ENCODE results near the gene POLRMT. TPM values are rescaled to one million over a fixed set of nuclear protein-coding genes. Genes with fewer than 3 reads are reported as not detected.
"Not testable (repeated sequence)": the region's sequence is repeated elsewhere in the genome, so short reads cannot be mapped to it uniquely, and the experiment has no call there.

The POLRMT gene
- total RNA-seq, 1 donor = 22.0 TPM

GRCh38 chr19:608155-609003 is 25.0 kb downstream of the POLRMT start:
- no peak overlapping the region for H3K4me3 ChIP-seq (ENCODE audit: low read depth, low read length)
- no peak for DNase-seq (ENCODE audit: low read depth)
- no peak for TF ChIP-seq CTCF (IDR thresholded peaks at IDR 0.05; ENCODE audit: insufficient read depth, low read length)

GRCh38 chr19:607301-608154 is 25.8 kb downstream of the POLRMT start:
- no peak for TF ChIP-seq CTCF (IDR thresholded peaks at IDR 0.05; ENCODE audit: insufficient read depth, low read length)
- no peak for DNase-seq (ENCODE audit: low read depth)
- H3K4me3 ChIP-seq (ENCODE audit: low read depth, low read length) = no peak overlapping the region

GRCh38 chr19:605061-605971 is 28.0 kb downstream of the POLRMT start:
- not testable (repeated sequence) for DNase-seq (ENCODE audit: low read depth); H3K4me3 ChIP-seq (ENCODE audit: low read depth, low read length)

- no peak for TF ChIP-seq CTCF (IDR thresholded peaks at IDR 0.05; ENCODE audit: insufficient read depth, low read length)
- no peak overlapping the region for H3K4me3 ChIP-seq (ENCODE audit: low read depth, low read length)
- DNase-seq (ENCODE audit: low read depth) = no peak
These were observed 29.0 kb downstream of the POLRMT start for GRCh38 chr19:604355-604754.

GRCh38 chr19:603779-604178 is 29.6 kb downstream of the POLRMT start:
- H3K4me3 ChIP-seq (ENCODE audit: low read depth, low read length); DNase-seq (ENCODE audit: low read depth): not testable (repeated sequence)

- H3K4me3 ChIP-seq (ENCODE audit: low read depth, low read length) = not testable (repeated sequence)
These were observed 30.1 kb downstream of the POLRMT start for GRCh38 chr19:603302-603639.

GRCh38 chr19:602391-603301 is 30.7 kb downstream of the POLRMT start:
- no peak for DNase-seq (ENCODE audit: low read depth)
- TF ChIP-seq CTCF (IDR thresholded peaks at IDR 0.05; ENCODE audit: insufficient read depth, low read length) = no peak

More at GRCh38 chr19:603302-603639, 30.1 kb downstream of the POLRMT start:
- not testable (repeated sequence) for DNase-seq (ENCODE audit: low read depth)

More at GRCh38 chr19:602391-603301, 30.7 kb downstream of the POLRMT start:
- no peak overlapping the region for H3K4me3 ChIP-seq (ENCODE audit: low read depth, low read length)

All from fibroblast of the aortic adventitia (primary cell).